Measurements from ENCODE around the gene HS3ST3A1.

- TF ChIP-seq CTCF (IDR thresholded peaks at IDR 0.05) (no peak), EP300 (IDR thresholded peaks at IDR 0.05) (no peak), POLR2AphosphoS5 (IDR thresholded peaks at IDR 0.05) (no peak)
Observed at GRCh38 chr17:13582776-13583547, 18.8 kb downstream of the HS3ST3A1 start.

Data from sigmoid colon (tissue), 4 donors.